ENCODE data around the gene FAM222A. TPM values are rescaled to one million over a fixed set of nuclear protein-coding genes. Genes with fewer than 3 reads are reported as not detected.
"Not testable (repeated sequence)": the region's sequence is repeated elsewhere in the genome, so short reads cannot be mapped to it uniquely, and the experiment has no call there.

Gene FAM222A
- total RNA-seq, 1 donor from 2014 or later: 13.9 TPM

DNA sequence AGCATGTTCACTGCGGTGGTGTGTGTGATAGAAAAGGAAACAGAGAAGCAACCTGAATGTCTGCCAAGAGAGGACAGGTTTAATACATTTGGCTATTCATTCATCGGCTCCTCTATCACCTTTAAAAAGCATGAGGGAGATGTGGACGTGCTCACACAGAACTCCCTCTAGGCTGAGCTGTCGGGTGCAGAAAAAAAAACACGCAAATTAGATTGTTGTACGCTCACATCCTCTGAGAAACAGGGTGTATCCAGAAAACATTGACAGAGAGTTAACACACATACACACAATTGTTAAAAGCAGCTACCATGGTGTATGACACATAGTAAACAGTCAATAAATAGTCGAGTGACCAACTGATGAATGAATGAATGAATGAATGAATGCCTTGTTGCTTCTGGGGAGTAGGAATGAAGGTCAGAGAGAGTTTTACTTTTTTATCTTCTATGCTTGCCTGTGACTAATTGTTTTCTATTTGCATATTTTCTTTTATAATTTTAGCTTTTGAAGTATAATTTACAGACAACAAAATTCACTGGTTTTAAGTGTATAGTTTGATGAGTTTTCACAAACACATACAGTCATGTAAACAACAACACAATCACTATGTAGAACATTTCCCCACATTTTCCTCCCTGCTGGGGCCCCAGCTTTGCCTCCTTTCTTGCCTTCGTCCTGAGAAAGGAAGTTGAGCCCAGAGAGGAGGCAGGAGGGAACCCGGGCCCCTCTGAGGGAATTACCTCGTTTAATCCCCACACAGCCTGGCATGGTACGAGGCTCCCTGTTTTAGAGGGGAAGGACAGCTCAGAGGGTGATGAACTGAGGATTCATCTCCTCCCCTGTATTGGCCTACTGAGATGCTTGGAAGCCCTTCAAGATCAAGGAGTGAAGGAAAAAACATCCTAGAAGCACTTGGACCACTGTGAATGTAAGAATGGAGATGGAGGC, 19.7 kb upstream of the FAM222A start:
- no peaks in the 10 kb centered on the region for H3K9me3 Mint-ChIP-seq
- no peaks in the 10 kb centered on the region for H3K36me3 Mint-ChIP-seq (ENCODE audit: low read depth)
- no peak overlapping the region for H3K4me3 Mint-ChIP-seq
- H3K27ac Mint-ChIP-seq (ENCODE audit: unreplicated experiment): no peak overlapping the region
- peaks cover 7% of the 10 kb centered on the region for H3K27me3 Mint-ChIP-seq (ENCODE audit: low read depth)
- H3K4me1 Mint-ChIP-seq: peaks cover 19% of the 10 kb centered on the region
- TF ChIP-seq, protein P1, sequence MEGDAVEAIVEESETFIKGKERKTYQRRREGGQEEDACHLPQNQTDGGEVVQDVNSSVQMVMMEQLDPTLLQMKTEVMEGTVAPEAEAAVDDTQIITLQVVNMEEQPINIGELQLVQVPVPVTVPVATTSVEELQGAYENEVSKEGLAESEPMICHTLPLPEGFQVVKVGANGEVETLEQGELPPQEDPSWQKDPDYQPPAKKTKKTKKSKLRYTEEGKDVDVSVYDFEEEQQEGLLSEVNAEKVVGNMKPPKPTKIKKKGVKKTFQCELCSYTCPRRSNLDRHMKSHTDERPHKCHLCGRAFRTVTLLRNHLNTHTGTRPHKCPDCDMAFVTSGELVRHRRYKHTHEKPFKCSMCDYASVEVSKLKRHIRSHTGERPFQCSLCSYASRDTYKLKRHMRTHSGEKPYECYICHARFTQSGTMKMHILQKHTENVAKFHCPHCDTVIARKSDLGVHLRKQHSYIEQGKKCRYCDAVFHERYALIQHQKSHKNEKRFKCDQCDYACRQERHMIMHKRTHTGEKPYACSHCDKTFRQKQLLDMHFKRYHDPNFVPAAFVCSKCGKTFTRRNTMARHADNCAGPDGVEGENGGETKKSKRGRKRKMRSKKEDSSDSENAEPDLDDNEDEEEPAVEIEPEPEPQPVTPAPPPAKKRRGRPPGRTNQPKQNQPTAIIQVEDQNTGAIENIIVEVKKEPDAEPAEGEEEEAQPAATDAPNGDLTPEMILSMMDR (conservative IDR thresholded peaks at IDR 0.05): no peak
- DNase-seq (ENCODE audit: low read depth, low spot score): no peak

GRCh38 chr12:109694629-109695028, 19.0 kb upstream of the FAM222A start:
- not testable (repeated sequence) for DNase-seq (ENCODE audit: low read depth, low spot score); H3K4me3 Mint-ChIP-seq; H3K27me3 Mint-ChIP-seq (ENCODE audit: low read depth); H3K9me3 Mint-ChIP-seq; H3K36me3 Mint-ChIP-seq (ENCODE audit: low read depth); H3K27ac Mint-ChIP-seq (ENCODE audit: unreplicated experiment)
- peaks cover 19% of the 10 kb centered on the region for H3K4me1 Mint-ChIP-seq

DNA sequence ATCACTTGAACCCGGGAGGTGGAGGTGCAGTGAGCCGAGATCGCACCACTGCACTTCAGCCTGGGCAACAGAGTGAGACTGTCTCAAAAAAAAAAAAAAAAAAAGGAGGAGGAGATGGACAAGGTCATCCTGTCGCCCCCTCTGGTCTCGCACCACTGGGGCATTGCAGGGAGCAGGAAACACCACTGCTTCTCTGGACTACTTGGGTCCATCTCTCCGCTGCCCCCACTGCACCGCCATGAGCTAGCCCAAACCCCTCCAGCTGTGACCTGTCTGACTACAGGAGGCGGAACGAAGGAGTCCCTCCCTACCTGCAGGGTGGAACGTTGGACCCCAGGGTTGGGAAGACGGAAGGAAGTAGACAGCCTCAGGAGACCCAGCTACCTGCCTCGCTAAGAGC, 18.2 kb upstream of the FAM222A start:
- Mint-ChIP-seq H3K36me3 (ENCODE audit: low read depth) (no peaks in the 10 kb centered on the region), H3K27ac (ENCODE audit: unreplicated experiment) (no peak overlapping the region), H3K4me3 (no peak overlapping the region), H3K27me3 (ENCODE audit: low read depth) (peaks cover 7% of the 10 kb centered on the region), H3K4me1 (peaks cover 19% of the 10 kb centered on the region), H3K9me3 (no peaks in the 10 kb centered on the region)
- DNase-seq (ENCODE audit: low read depth, low spot score): no peak
- TF ChIP-seq, protein P1 (conservative IDR thresholded peaks at IDR 0.05): no peak

DNA sequence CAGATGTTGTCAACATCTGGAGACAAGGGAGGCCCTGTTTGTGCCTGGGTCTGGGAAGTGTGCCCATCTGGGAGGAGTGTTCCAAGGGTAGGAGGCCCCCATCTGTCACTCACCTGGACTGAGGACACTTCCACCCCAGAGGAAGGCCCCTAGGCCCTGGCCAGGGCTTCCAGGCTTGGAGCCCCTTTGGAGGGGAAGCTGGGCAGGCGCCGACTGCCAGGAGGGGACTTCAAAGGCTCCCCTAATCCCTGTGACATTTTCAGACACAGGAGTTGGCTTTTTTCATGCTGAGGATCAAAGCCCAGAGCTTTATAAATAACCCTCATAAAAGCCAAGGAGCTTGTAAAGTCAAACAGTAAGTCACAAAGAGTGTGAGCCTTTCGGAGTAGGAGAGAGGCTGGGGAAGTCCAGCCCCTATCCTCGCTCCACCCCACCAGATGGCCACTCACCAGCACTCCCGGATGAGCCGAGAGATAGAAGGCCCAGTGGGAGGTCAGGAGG, 17.6 kb upstream of the FAM222A start:
- H3K27me3 Mint-ChIP-seq (ENCODE audit: low read depth): peaks cover 7% of the 10 kb centered on the region
- H3K4me1 Mint-ChIP-seq: peaks cover 19% of the 10 kb centered on the region
- H3K9me3 Mint-ChIP-seq: no peaks in the 10 kb centered on the region
- TF ChIP-seq, protein P1 (conservative IDR thresholded peaks at IDR 0.05): no peak
- H3K4me3 Mint-ChIP-seq: no peak overlapping the region
- no peak overlapping the region for H3K27ac Mint-ChIP-seq (ENCODE audit: unreplicated experiment)
- H3K36me3 Mint-ChIP-seq (ENCODE audit: low read depth): no peaks in the 10 kb centered on the region
- DNase-seq (ENCODE audit: low read depth, low spot score): no peak

DNA sequence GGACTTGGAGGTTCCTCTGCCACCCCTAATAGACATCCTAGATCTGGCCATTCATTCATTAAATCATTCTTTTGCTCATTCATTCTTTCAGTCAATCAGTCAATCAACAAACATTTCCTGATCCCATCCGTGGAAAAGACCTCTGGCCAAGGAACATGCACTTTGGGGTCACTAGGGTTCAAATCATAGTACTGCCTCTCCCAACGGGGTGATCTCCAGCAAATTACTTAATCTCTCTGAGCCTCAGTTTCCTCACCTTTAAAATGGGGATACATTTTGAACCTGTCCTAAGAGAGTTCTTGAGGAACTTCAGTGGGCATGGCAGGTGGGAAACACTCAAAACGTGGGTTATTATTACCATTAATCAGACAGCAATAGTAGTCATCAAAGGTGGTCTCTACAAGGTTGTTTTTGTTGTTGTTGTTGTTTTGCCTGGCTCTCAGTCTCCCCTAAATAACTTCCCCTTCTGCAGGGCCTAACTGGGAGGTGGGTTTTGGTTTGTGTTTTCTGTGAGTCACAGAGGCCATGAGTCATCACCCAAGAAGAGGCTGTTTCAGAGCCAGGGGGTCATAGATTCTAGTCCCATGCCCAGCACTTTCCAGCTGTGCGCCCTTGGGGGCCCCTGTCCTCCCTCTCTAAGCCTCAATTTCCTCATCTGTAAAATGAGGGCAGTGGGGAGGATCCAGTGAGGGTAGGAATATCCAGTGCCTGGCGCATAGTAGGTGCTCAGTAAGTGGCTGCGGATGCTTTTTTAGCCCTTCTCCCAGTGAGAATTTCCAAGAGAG, 16.9 kb upstream of the FAM222A start:
- Mint-ChIP-seq H3K27me3 (ENCODE audit: low read depth) (peaks cover 7% of the 10 kb centered on the region), H3K9me3 (no peaks in the 10 kb centered on the region), H3K27ac (ENCODE audit: unreplicated experiment) (no peak overlapping the region), H3K4me1 (peaks cover 19% of the 10 kb centered on the region), H3K4me3 (no peak overlapping the region), H3K36me3 (ENCODE audit: low read depth) (no peaks in the 10 kb centered on the region)
- no peak for DNase-seq (ENCODE audit: low read depth, low spot score)
- TF ChIP-seq, protein P1 (conservative IDR thresholded peaks at IDR 0.05): no peak

Data from neural crest cell (in vitro differentiated cells).